HG03432 (cell line): ENCODE results near the gene NUAK1.
"Not testable (repeated sequence)": the region's sequence is repeated elsewhere in the genome, so short reads cannot be mapped to it uniquely, and the experiment has no call there.

Experiments used
- ATAC-seq: cut with Tn5 transposase; IDR thresholded peaks from one replicate; pipeline ENCODE4 v1.9.1; 2021; ENCODE audit warnings: mild to moderate bottlenecking, moderate library complexity; ENCODE audit not compliant: unreplicated experiment

The NUAK1 gene

GRCh38 chr12:106147956-106148355 lies 9.2 kb upstream of the NUAK1 start:
- ATAC-seq = no peak

DNA sequence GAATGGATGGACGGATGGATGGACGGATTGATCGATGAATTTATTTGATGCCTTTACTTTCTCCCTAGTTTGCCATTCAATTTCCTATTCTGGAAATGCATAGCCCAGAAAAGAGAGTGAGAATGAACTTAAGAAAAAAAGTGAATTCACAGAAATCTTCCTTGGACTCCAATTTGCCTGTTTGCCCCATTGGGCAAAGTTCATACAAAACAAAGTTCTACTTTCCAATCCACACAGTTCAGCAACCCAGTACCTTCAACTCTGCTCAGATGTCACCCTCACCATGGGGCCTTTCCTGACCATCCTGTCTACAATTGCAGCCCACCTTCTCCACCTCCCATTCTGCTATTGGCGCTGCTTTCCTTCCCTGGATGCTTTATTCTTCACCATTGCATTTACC lies 8.2 kb upstream of the NUAK1 start:
- ATAC-seq = no peak

DNA sequence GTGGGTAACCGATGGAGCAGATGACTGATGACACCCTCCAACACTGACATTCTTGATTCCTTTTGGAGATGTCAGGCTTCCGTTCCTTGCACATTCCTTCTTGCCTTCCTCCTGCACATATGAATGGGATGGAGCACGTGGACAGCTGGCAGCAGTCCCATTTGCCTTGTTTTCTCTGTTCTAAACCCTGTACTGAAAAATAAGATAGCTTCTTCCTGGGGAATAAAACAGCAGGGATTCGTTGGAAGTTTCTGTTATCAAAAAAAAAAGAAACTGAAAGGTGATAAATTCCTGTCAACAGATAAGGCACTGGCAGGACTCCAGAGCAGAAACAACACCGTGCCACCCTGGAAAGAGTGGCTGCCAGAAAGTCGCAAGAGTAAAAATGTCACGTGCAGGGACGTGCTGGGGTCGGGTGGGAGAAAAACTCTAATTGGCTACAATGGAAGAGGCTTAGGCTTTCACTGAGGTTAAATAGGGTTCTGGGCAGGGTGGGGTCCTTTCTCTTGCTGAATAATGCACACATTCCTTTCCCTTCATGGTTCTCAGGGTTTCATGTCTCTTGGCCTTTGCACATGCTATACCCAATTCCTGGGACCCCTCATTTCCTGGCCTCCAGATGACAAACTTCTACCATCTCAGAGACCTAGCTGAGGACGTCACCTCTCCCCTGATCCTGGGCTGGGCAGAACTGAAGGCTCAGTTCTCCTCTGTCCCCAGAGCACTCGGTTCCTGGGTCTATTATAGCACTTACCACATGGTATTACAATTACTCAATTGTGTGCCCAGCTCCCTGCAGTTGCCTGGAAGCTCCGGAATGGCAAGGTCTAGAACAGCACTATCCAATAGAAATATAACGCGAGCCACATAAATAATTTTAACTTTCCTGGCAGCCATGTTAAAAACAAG lies 7.0 kb upstream of the NUAK1 start:
- ATAC-seq = no peak

- peak; percentile 42 for ATAC-seq
Observed at GRCh38 chr12:106144847-106145246, 6.1 kb upstream of the NUAK1 start.

DNA sequence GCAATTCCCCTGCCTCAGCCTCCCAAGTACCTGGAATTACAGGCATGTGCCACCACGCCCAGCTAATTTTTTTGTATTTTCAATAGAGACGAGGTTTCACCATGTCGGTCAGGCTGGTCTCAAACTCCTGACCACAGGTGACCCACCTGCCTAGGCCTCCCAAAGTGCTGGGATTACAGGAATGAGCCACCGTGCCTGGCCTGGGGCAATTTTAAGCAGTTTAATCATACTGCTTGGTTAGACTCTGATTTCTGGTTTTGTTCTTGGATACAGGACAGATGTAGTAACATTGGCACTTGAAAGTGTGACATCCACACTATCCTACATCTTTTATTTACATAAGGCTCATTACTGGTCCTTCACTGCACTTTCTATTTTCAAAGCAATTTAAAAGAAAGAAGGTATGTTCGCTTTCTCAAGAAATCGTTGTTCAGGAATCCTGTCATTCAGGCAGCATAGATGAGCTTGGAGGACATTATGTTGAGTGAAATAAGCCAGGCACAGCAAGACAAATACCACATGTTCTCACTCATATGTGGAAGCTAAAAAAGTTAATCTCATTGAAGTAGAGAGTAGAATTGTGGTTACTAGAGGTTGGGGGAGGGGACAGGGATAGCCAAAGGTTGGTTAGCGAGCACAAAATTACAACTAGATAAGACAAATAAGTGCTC lies 4.0 kb upstream of the NUAK1 start:
- no peak for ATAC-seq

DNA sequence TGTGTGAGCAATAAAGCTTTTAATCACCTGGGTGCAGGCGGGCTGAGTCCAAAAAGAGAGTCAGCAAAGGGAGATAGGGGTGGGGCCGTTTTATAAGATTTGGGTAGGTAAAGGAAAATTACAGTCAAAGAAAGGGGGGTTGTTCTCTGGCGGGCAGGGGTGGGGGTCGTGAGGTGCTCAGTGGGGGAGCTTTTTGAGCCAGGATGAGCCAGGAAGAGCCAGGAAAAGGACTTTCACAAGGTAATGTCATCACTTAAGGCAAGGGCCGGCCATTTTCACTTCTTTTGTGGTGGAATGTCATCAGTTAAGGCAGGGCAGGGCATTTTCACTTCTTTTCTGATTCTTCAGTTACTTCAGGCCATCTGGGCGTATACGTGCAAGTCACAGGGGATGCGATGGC lies 3.2 kb upstream of the NUAK1 start:
- not testable (repeated sequence) for ATAC-seq

DNA sequence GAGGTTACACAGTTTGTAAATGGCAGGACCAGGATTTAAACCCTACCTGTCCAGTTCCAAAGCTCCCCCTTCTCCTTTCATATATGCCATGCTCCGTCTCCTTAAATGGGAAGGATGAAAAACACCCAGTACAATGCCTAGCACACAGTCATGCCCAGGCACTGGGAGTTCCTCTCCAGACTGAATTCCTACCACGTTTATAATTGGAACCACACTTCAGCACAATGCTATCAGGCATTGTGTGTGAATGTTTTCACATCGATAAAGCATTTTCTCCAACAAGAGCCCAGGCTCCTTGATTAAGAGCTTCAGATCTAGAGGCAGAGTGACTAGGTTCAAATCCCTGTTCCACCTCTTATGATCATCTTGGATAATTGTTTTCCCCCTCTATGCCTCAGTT lies 2.7 kb upstream of the NUAK1 start:
- ATAC-seq = no peak

DNA sequence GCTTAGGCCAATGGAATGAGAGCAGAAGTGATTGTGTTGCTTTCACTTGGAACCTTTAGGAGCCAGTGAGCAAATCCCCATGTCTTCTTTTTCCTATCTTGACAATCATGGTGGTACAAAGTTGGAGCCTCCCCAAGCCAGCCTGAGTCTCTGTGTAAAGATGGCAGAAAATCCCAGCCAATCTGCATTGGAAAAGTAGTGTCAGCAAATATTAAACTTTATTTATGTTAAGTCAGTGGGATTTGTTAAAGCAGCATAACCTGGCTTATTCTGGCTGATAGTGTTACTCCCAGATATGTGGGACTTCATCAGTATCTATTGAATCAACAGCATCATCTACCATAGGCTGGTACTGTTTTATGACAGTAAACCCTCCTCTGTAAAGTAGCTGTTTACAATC lies 2.2 kb upstream of the NUAK1 start:
- ATAC-seq = no peak

DNA sequence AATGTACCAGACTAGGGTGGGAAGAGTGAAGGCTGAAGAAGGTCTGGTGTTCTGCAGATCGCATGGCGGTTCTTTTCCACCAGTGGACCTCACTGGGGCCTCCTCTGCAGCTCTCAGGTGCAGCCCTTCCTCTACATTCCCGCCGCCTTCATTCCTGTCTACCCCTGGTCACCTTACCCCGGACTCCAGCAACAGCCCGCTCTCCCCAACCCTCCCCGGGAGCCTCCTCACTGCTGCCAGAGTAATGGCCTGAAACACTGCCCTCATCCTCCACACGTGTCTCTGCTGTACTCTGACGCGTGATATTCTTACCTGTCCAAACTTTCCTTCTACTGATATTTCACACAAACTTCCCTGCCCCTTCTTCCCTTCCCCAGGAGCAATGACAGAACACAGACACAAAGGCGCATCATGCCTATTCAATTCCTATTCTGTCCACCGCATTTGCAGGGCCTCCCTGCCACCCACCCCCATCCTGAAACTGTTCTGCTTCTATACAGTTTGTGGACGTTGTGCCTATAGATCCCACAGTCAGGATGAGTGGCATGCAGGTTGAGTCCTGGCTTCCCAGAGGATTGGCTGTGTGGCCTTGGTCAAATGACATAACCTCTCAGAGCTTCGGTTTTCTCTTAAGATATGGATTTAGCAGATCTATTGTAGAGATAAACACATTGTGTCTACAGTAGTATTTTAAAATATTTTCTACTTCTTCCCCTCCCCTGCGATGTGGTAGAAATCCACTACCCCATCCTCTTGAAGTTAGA lies 1.7 kb upstream of the NUAK1 start:
- no peak for ATAC-seq

- ATAC-seq = peak; percentile 27
Observed at GRCh38 chr12:106139422-106140171, 843 bp upstream of the NUAK1 start.

GRCh38 chr12:106138357-106138632 lies 459 bp downstream of the NUAK1 start:
- ATAC-seq = no peak

GRCh38 chr12:106137530-106138356 lies 1.0 kb downstream of the NUAK1 start:
- ATAC-seq = no peak

DNA sequence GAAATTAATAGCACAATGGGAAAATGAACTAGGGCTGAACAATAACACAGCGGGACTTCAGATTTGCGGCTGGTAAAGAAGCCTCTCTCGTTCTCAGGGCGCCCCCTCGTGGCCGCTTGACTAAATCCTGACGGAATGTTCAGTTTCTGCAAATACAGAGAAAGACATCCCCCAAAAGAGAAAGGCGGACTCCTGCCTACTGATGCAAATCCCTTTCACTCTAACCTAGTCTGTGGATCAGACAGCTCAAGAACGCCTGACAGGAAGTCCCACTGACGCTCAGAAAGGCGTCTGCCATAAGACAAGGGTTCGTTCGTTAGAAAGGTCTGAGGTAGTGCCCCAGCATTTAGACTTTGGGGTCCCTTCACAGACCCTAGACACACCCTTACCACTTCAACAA lies 2.5 kb downstream of the NUAK1 start:
- no peak for ATAC-seq

DNA sequence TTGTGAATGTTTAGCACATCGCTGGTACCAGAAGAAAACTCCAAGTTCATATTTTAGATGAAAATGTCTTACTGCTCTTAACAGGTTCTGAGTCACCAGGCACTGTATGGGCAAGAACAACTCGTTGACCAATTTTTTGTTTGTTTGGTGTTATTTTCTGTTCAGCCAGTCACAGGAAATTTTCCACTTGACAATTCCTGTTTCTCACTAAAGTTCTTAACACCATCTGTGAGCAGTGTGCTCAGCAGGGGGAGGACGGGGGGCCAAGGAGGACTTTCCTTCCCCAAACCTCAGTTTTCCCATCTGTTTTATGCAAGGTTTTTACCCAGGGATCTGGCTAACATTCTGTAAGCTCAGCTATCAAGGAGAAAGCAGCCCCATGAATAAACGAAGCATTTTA lies 3.0 kb downstream of the NUAK1 start:
- ATAC-seq = no peak

GRCh38 chr12:106135075-106135474 lies 3.7 kb downstream of the NUAK1 start:
- no peak for ATAC-seq

GRCh38 chr12:106134294-106134949 lies 4.3 kb downstream of the NUAK1 start:
- ATAC-seq = no peak

DNA sequence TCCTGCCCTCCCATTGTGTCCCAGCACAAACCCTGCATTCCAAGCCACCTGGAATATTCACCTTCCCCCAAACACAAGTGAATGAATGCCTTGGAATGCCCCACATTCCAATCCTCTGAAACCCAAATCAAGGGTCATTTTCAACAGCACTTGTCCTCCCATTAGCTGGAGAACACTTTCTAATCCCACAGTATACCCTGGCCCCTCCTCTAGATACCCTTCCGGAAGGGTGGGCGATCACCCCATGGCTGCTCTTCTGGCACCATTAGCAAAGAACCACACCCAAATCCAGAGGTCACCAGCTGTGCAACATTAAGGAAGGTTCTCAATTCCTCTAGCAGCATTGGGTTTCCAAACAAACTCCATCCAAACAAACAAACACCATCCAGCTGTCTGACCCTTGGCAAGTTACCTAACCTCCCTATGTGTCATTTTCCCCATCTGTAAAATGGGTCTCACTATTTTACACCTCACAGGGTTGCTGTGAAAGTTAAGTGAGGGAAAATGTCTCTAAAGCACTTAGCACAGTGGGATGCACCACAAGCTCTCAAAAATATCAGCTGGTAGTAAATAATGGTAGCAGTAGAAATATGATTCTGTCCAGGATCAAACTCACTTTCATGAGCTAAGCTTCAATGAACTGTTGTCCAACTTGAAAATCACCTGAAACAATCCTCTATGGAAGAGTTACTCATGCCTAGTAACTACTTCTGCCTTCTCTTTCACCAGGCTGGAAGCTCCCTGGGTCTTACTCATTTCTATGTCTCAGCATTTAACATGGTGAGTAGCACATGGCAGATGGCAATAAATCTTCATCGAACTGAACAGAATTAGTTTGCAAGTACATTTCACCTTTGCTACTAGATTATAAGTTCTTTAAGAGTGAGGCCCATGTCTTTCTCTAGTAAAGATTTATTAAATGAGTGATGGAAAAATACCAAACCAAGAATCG lies 5.3 kb downstream of the NUAK1 start:
- ATAC-seq = no peak
